Ectodermal cell (in vitro differentiated cells): ENCODE data around the gene FBXW4.

ENCODE experiments used
- H3K27ac ChIP-seq: 2 replicates; pipeline ENCODE4 v1.7.0; 2013; ENCODE audit warnings: mild to moderate bottlenecking, low read depth, low read length; ENCODE audit not compliant: insufficient read depth, poor library complexity, severe bottlenecking
- H3K27me3 ChIP-seq: 2 replicates; pipeline ENCODE4 v1.7.0; 2013; ENCODE audit warnings: mild to moderate bottlenecking, low read length; ENCODE audit not compliant: insufficient read depth, control insufficient read depth, poor library complexity, severe bottlenecking
- H3K36me3 ChIP-seq: one replicate; pipeline ENCODE4 v1.7.0; 2013; ENCODE audit warnings: low read length; ENCODE audit not compliant: control insufficient read depth, insufficient read depth
- H3K4me1 ChIP-seq: one replicate; pipeline ENCODE4 v1.7.0; 2013; ENCODE audit warnings: low read length; ENCODE audit not compliant: control insufficient read depth, insufficient read depth
- H3K4me3 ChIP-seq: 2 replicates; pipeline ENCODE4 v1.7.0; 2013; ENCODE audit warnings: low read depth, low read length, control low read depth; ENCODE audit not compliant: insufficient read depth
- H3K9me3 ChIP-seq: 2 replicates; pipeline ENCODE4 v1.7.0; 2013; ENCODE audit warnings: mild to moderate bottlenecking, low read length, moderate library complexity; ENCODE audit not compliant: control insufficient read depth
- WGBS, 2 experiments: methylation state at CpG; one replicate each; pipeline ENCODE4 v1.1.7; 2013; ENCODE audit warnings: missing lambda C conversion rate in 2 of 2; 5-methylcytosine and 5-hydroxymethylcytosine counted together

FBXW4 gene

DNA sequence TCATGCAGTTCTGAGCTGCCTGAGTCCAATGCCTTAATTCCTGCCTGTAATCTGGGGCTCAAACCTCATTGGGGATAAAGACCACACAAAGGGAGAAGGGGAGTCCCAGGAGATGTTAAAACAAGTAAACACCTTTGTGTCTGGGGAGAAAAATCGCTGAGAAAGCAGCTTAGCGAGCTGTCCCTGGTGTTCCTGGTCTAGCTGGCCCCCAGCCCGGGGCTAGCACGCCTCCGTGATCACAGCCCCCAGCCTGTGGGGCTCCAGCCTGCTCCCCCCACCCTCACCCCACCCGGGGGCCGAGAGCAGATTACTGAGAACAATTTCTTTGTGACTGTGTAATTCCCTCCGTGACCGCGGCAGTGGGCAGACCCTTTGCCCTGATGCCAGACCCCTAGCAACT lies 82.1 kb downstream of the FBXW4 start:
- Histone ChIP-seq H3K4me1 (peaks cover 42% of the 10 kb centered on the region), H3K9me3 (no peaks in the 10 kb centered on the region), H3K27me3 (peaks cover 11% of the 10 kb centered on the region), H3K36me3 (no peaks in the 10 kb centered on the region), H3K4me3 (no peak overlapping the region), H3K27ac (peak overlapping the region; percentile 8)
- WGBS, 2 experiments, result 80 to 81% methylated on average over 10 of the region's 10 CpGs

- Histone ChIP-seq H3K4me3 (no peak overlapping the region), H3K4me1 (peaks cover 48% of the 10 kb centered on the region), H3K36me3 (no peaks in the 10 kb centered on the region), H3K27me3 (peaks cover 9% of the 10 kb centered on the region), H3K27ac (no peak overlapping the region), H3K9me3 (no peaks in the 10 kb centered on the region)
- 93 to 96% methylated on average over 6 of the region's 6 CpGs for WGBS, 2 experiments
Observed at GRCh38 chr10:101612086-101612485, 82.9 kb downstream of the FBXW4 start.

- Histone ChIP-seq H3K27me3 (peaks cover 4% of the 10 kb centered on the region), H3K4me3 (no peak overlapping the region), H3K36me3 (no peaks in the 10 kb centered on the region), H3K4me1 (peaks cover 46% of the 10 kb centered on the region), H3K9me3 (no peaks in the 10 kb centered on the region), H3K27ac (no peak overlapping the region)
- 94 to 97% methylated on average over 16 of the region's 16 CpGs for WGBS, 2 experiments
Observed at GRCh38 chr10:101611096-101611905, 83.7 kb downstream of the FBXW4 start.

DNA sequence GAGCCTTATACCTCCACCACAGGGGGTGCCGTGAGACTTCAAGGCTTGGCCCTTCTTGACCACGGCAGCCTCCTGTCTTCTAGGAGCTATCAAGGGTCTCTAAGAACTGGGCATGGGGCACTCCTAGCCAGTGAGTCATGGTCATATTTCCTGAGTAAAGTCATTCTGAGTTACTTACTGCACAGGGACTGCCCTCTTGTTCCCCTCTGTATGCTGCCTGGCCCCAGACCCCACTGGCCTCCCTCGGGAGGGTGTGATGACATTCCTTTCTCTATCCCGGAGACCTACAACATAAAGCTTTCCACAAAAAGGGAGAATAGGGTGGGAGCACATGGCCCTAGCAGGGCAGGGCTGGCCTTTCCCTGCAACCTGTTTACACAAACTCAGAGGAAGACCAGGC lies 85.5 kb downstream of the FBXW4 start:
- H3K4me3 ChIP-seq, result no peak overlapping the region
- peaks cover 30% of the 10 kb centered on the region for H3K4me1 ChIP-seq
- H3K27ac ChIP-seq, result no peak overlapping the region
- peaks cover 2% of the 10 kb centered on the region for H3K27me3 ChIP-seq
- WGBS, 2 experiments, result 87 to 90% methylated on average over 4 of the region's 4 CpGs
- no peaks in the 10 kb centered on the region for H3K36me3 ChIP-seq
- no peaks in the 10 kb centered on the region for H3K9me3 ChIP-seq

GRCh38 chr10:101607124-101607523 lies 87.8 kb downstream of the FBXW4 start:
- Histone ChIP-seq H3K27me3 (peaks cover 3% of the 10 kb centered on the region), H3K9me3 (no peaks in the 10 kb centered on the region), H3K36me3 (no peaks in the 10 kb centered on the region), H3K27ac (no peak overlapping the region), H3K4me1 (peaks cover 11% of the 10 kb centered on the region), H3K4me3 (no peak overlapping the region)
- 8 to 10% methylated on average over 2 of the region's 2 CpGs for WGBS, 2 experiments

DNA sequence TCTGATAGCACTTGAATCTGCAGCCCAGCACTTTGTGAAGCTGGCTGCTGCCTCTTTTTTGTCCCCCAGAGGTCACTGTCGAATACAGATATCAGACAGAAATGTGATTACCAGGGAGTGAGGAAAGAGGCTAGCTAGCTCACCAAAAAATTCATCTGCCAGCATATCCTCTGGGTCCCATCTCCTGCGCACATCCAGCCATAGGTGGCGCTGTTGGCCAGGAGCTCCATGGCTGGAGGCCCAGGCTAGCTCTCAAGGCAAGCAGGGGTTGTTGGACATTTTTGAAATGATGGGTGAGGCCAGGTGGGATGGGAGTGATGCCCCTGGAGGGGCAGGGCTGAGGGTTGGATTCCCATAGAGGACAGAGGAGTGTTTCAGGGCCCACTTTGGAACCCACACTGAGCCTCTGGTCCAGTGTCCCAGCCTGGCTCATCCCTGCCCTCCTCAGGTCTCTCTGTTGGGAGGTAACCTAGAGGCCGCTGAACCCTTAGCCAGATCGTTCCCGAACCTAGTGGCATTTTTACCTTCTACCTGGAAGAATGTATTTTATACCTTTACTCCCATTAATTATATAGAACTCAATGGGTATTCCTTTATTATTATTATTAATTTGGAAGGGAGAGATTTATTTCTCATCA lies 92.1 kb downstream of the FBXW4 start:
- 33 to 46% methylated on average over 6 of the region's 6 CpGs for WGBS, 2 experiments
- H3K4me1 ChIP-seq, result peaks cover 11% of the 10 kb centered on the region
- H3K4me3 ChIP-seq, result no peak overlapping the region
- H3K27ac ChIP-seq, result no peak overlapping the region
- H3K36me3 ChIP-seq, result no peaks in the 10 kb centered on the region
- H3K27me3 ChIP-seq, result peaks cover 19% of the 10 kb centered on the region
- no peaks in the 10 kb centered on the region for H3K9me3 ChIP-seq

DNA sequence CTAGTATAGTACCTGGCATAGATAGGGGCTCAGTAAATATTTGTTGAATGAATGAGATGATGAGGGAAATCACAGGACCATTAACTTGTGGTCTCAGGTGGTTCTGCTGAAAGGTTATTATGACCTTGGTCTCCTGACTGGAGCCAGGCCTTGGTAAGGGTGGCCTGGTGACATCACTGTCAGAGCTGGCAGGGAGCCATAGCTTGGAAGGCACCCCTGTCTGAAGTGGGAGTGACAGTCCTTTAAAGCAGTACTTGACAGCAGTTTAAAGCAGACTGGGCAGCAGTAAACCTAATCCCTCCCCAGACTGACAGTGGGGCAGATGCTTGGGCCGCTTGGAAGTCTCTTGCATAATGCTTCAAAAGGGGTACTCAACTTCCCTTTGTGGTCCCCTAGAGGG lies 93.4 kb downstream of the FBXW4 start:
- no peak overlapping the region for H3K27ac ChIP-seq
- WGBS, 2 experiments, result 51 to 52% methylated on average over 1 of the region's 1 CpG
- no peaks in the 10 kb centered on the region for H3K9me3 ChIP-seq
- H3K36me3 ChIP-seq, result no peaks in the 10 kb centered on the region
- H3K4me3 ChIP-seq, result no peak overlapping the region
- no peaks in the 10 kb centered on the region for H3K4me1 ChIP-seq
- peaks cover 32% of the 10 kb centered on the region for H3K27me3 ChIP-seq

DNA sequence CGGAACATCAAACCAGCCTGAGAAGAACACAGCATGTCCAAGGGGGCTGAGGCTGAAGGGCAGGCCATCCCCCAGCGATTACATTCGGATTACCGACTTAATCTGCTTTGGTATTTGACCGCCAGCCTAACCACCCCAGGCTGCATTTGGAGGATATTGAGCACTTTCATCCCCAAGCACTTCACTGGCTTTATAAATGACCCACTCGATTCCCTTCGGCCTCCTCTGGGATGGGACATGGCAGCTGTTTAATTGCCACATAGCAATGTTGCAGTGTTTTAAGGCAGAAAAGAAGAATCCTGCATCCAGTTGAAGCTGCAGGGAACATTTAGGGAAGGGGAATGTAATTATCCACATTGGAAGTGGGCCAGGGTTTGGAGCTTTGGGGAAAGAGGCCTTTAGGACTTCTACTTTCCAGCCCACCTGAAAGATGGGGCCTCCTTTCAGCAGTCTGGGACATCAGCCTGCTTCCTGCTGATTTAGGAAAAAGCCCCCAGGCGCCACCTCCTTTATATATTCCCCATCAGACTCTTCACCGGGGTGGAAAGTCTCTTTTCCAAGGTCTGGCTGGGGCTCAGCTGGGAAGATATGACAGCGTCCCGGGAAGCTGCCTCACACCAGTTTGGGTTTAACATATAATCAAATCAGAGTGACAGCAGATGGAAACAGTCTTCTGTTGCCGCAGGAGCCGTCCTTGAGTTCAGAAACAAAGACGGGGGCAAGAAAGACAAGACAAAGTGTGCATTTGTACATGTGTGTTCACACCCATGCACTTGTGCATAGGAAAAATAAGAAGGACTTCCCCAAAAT lies 97.7 kb downstream of the FBXW4 start:
- no peaks in the 10 kb centered on the region for H3K9me3 ChIP-seq
- WGBS, 2 experiments, result 65 to 78% methylated on average over 14 of the region's 14 CpGs
- no peak overlapping the region for H3K4me3 ChIP-seq
- H3K27ac ChIP-seq, result no peak overlapping the region
- H3K4me1 ChIP-seq, result no peaks in the 10 kb centered on the region
- no peaks in the 10 kb centered on the region for H3K36me3 ChIP-seq
- peaks cover 60% of the 10 kb centered on the region for H3K27me3 ChIP-seq

GRCh38 chr10:101595591-101596433 lies 99.2 kb downstream of the FBXW4 start:
- Histone ChIP-seq H3K9me3 (no peaks in the 10 kb centered on the region), H3K4me1 (no peaks in the 10 kb centered on the region), H3K36me3 (no peaks in the 10 kb centered on the region), H3K4me3 (no peak overlapping the region), H3K27me3 (peaks cover 60% of the 10 kb centered on the region), H3K27ac (no peak overlapping the region)
- WGBS, 2 experiments, result 95 to 96% methylated on average over 12 to 13 of the region's 13 CpGs
